ENCODE data around the gene GINM1. TPM values are rescaled to one million over a fixed set of nuclear protein-coding genes. Genes with fewer than 3 reads are reported as not detected.

GINM1 gene
- total and polyA plus RNA-seq, 8 donors = 3.2 to 61.6 (median 27.6) TPM

DNA sequence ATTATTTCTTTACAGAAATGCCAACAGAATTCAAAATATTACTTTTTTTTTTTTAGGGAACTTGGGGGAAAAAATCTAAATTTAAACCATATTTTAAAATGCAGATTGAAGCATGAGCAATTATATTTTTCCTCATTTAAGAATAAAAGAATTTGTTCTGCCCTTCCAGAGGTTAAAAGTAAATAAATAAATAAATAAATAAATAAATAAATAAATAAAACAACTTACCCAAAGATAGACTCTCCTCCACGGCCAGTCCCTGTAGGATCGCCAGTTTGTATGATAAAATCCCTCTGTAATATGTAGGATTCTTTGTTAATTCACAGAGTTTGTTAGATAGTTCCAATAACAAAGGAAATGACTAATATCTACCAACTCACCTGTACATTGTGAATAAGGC lies 25.0 kb upstream of the GINM1 start:
- H3K4me1 ChIP-seq = peaks cover 20 to 37% (median 32%) of the 10 kb centered on the region in 4 donors
- no peak overlapping the region for H3K4me3 ChIP-seq
- intact Hi-C loops (cut with DNase I; ENCODE audit: low total_unique reads) = loop anchor here (10.0 kb wide), 1 partner anchor 174 kb away; the partner anchor contains the start of gene LATS1
- WGBS, 5 donors = 85 to 91% (median 87%) methylated on average over 2 of the region's 2 CpGs
- no peaks in the 10 kb centered on the region for H3K27me3 ChIP-seq
- H3K36me3 ChIP-seq = peaks cover 37 to 49% (median 48%) of the 10 kb centered on the region in 4 donors
- TF ChIP-seq POLR2AphosphoS5 (IDR thresholded peaks at IDR 0.05) (no peak), POLR2A (IDR thresholded peaks at IDR 0.05) (no peak), EP300 (IDR thresholded peaks at IDR 0.05) (no peak)
- TF ChIP-seq, protein P1, sequence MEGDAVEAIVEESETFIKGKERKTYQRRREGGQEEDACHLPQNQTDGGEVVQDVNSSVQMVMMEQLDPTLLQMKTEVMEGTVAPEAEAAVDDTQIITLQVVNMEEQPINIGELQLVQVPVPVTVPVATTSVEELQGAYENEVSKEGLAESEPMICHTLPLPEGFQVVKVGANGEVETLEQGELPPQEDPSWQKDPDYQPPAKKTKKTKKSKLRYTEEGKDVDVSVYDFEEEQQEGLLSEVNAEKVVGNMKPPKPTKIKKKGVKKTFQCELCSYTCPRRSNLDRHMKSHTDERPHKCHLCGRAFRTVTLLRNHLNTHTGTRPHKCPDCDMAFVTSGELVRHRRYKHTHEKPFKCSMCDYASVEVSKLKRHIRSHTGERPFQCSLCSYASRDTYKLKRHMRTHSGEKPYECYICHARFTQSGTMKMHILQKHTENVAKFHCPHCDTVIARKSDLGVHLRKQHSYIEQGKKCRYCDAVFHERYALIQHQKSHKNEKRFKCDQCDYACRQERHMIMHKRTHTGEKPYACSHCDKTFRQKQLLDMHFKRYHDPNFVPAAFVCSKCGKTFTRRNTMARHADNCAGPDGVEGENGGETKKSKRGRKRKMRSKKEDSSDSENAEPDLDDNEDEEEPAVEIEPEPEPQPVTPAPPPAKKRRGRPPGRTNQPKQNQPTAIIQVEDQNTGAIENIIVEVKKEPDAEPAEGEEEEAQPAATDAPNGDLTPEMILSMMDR (IDR thresholded peaks at IDR 0.05) = no peak
- H3K27ac ChIP-seq = no peak overlapping the region
- no peaks in the 10 kb centered on the region for H3K9me3 ChIP-seq
- no peak for DNase-seq

DNA sequence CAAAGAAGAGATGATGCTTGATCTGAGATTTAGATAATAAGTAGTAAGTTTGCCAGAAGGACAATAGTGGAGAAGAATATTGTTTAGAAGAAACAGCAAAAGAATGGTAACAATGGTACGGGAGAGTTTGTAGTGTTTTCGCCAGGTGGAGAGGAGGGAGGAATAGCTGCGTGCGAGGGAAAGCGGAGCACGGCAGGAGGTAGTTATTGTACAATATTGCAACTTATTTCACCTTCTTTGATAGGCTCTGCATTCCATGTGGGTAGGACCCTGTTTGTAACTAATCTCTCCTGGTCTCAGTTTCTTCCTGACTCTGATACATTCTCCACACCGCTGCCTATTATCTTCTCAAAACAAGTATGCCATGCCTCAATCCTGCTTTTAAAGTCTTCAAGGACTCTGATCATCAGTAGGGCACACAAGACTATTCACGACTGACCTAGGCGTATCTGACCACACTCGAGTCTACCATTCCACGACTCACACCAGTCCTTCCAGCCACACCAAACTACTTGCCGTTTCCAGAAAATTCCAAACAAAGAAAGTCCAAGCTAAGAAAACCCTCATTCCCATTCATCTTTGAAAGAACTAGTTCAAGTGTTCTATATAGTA lies 21.4 kb upstream of the GINM1 start:
- Histone ChIP-seq H3K27me3 (no peaks in the 10 kb centered on the region), H3K27ac (peak overlapping the region; percentile 17 to 98 (median 97))
- 10 to 25% (median 21%) methylated on average over 12 of the region's 12 CpGs for WGBS, 5 donors

DNA sequence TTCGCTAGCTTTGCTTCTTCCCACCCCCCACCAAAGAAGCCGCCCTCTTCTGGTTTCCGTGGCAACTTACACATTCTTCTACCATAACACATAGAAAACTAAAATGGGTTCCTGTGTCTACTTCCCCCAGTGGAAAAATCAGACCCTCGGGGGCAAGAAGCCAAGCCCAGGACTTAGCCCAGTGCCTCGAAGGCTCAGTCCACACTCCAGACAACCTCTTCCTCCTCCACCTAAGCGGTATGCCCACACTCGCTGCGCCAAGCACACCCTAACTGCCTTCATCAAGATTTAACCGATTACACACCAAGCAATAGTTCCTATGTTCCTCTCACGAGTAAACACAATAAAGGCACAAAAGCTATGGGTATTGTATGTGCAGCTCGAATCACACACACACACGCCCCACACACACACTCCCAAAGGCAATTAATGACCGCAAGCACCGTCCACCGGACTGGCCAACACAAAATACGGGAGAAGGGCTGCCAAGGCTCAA lies 20.9 kb upstream of the GINM1 start:
- intact Hi-C loops (cut with DNase I; ENCODE audit: low total_unique reads) = loop anchor here (10.0 kb wide), 1 partner anchor 169 kb away; the partner anchor contains the start of gene LATS1

More for the DNA sequence above, 21.4 kb upstream of the GINM1 start:
- H3K9me3 ChIP-seq = no peaks in the 10 kb centered on the region
- TF ChIP-seq POLR2A (IDR thresholded peaks at IDR 0.05) (no peak), POLR2AphosphoS5 (IDR thresholded peaks at IDR 0.05) (no peak), EP300 (IDR thresholded peaks at IDR 0.05) (no peak)
- TF ChIP-seq, protein P1 (IDR thresholded peaks at IDR 0.05) = no peak
- peaks cover 28 to 43% (median 36%) of the 10 kb centered on the region in 4 donors for H3K4me1 ChIP-seq
- H3K4me3 ChIP-seq = peak overlapping the region; percentile 75 to 88 (median 86)
- DNase-seq = no peak
- intact Hi-C loops (cut with DNase I; ENCODE audit: low total_unique reads) = loop anchor here (10.0 kb wide), 1 partner anchor 170 kb away; the partner anchor contains the start of gene LATS1
- H3K36me3 ChIP-seq = peaks cover 12 to 13% (median 13%) of the 10 kb centered on the region in 4 donors

More for the DNA sequence above, 20.9 kb upstream of the GINM1 start:
- peaks cover 6 to 8% (median 7%) of the 10 kb centered on the region in 4 donors for H3K36me3 ChIP-seq
- TF ChIP-seq, protein P1 (IDR thresholded peaks at IDR 0.05) = no peak
- TF ChIP-seq POLR2AphosphoS5 (IDR thresholded peaks at IDR 0.05) (no peak), POLR2A (IDR thresholded peaks at IDR 0.05) (no peak), EP300 (IDR thresholded peaks at IDR 0.05) (no peak)
- WGBS, 5 donors = 0 to 1% (median 0%) methylated on average over 15 to 16 of the region's 16 CpGs
- H3K9me3 ChIP-seq = no peaks in the 10 kb centered on the region
- no peaks in the 10 kb centered on the region for H3K27me3 ChIP-seq
- peaks cover 28 to 43% (median 36%) of the 10 kb centered on the region in 4 donors for H3K4me1 ChIP-seq
- DNase-seq = peak; percentile 28 to 88
- peak overlapping the region; percentile 75 to 88 (median 86) for H3K4me3 ChIP-seq
- H3K27ac ChIP-seq = peak overlapping the region; percentile 93 to 98 (median 97)

Measured in stomach (tissue), 9 donors.